ENCODE data around the gene ZBP1. TPM values are rescaled to one million over a fixed set of nuclear protein-coding genes. Genes with fewer than 3 reads are reported as not detected.

The ZBP1 gene
- total RNA-seq, 1 donor from 2014 or later: 1.3 TPM

GRCh38 chr20:57658833-57659516, 38.7 kb upstream of the ZBP1 start:
- no peak for DNase-seq (ENCODE audit: low spot score)

- no peak for DNase-seq (ENCODE audit: low spot score)
Observed at GRCh38 chr20:57658447-57658832, 38.2 kb upstream of the ZBP1 start.

GRCh38 chr20:57657535-57658446, 37.6 kb upstream of the ZBP1 start:
- DNase-seq (ENCODE audit: low spot score): peak; percentile 76

GRCh38 chr20:57656821-57657534, 36.8 kb upstream of the ZBP1 start:
- DNase-seq (ENCODE audit: low spot score): no peak

GRCh38 chr20:57656252-57656820, 36.1 kb upstream of the ZBP1 start:
- DNase-seq (ENCODE audit: low spot score): no peak

GRCh38 chr20:57655809-57656155, 35.6 kb upstream of the ZBP1 start:
- DNase-seq (ENCODE audit: low spot score): no peak

- peak; percentile 9 for DNase-seq (ENCODE audit: low spot score)
Observed at GRCh38 chr20:57654998-57655808, 35.0 kb upstream of the ZBP1 start.

GRCh38 chr20:57654363-57654997, 34.3 kb upstream of the ZBP1 start:
- peak; percentile 54 for DNase-seq (ENCODE audit: low spot score)

GRCh38 chr20:57653910-57654309, 33.7 kb upstream of the ZBP1 start:
- no peak for DNase-seq (ENCODE audit: low spot score)

- DNase-seq (ENCODE audit: low spot score): no peak
Observed at GRCh38 chr20:57653546-57653900, 33.3 kb upstream of the ZBP1 start.

- no peak for DNase-seq (ENCODE audit: low spot score)
Observed at GRCh38 chr20:57652606-57653545, 32.6 kb upstream of the ZBP1 start.

- peak; percentile 9 for DNase-seq (ENCODE audit: low spot score)
Observed at GRCh38 chr20:57651881-57652605, 31.8 kb upstream of the ZBP1 start.

- DNase-seq (ENCODE audit: low spot score): no peak
Observed at GRCh38 chr20:57650756-57651483, 30.7 kb upstream of the ZBP1 start.

GRCh38 chr20:57650266-57650665, 30.0 kb upstream of the ZBP1 start:
- peak; percentile 9 for DNase-seq (ENCODE audit: low spot score)

- no peak for DNase-seq (ENCODE audit: low spot score)
Observed at GRCh38 chr20:57649617-57650015, 29.4 kb upstream of the ZBP1 start.

- no peak for DNase-seq (ENCODE audit: low spot score)
Observed at GRCh38 chr20:57648878-57649616, 28.8 kb upstream of the ZBP1 start.

GRCh38 chr20:57647933-57648785, 27.9 kb upstream of the ZBP1 start:
- no peak for DNase-seq (ENCODE audit: low spot score)

Measured in mucosa of gallbladder (tissue), 1 donor.